Measurements from ENCODE around the gene NUCKS1.

The NUCKS1 gene

DNA sequence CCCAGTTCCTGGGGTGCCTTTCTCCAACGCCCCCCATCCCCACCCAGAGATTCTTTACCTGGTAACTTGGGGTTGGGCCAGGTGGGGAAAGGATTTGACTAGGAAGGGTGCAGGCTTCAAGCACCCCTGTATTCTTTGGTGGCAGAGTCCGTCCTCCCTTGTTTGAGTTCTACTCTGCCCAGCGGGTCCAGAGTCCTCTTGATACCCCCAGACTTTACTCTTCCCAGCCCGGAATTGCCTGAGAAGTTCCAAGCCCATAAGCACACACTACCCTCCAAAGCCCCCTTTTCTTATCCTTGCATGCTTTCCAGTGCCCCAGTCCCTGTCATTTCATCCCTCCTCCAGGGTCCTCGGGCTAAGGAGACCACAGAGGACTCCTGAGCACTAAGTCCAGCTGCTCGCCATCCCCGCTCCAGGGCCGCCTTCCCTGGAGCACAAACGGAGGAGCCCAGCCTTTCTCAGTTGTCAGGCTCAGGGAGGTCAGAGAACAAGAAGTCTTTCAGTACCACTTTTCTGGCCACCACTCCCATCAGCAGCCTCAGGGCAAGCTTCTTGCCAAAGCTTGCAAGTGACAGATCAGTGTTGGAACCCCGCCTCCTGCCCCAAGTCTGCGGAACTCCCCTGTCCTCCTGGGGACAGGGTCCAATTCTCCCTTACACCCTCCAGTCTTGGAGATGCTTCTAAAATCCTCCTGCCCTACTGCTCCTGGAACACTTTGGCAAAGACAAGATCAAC is 81.9 kb downstream of the NUCKS1 start:
- DNase-seq, result no peak

DNA sequence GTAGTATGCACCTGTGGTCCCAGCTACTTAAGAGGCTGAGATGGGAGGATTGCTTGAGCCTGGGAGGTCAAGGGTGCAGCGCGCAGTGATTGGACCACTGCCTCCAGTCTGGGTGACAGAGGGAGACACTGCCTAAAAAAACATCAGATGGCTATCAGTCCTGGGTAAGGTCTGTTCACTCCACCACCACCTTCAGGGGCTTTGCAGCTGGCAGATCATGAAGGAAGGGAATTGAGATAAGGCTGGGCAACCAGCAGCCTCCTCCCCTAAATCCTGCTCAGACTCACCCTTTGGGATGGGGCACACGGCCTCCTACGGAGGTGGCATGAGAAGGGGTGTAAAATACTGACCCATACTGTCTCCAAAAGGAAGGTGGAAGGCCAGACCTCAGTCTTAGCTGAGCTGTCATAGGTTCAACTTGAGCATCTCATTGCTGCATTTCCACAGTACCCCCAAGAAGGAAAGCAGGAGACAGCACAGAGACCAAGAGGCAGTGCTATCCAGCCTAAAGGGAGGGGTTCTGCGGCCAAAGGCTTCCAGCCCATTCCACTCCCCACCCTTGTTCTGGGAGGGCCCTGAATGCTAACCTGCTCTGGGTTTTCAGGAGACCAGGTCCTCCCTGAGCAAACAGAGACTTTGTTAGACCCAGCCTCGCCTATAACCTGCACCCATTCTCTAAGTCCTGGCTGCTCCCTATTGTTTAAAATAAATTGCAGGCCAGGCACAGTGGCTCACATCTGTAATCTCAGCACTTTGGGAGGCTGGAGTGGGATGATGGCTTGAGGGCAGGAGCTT is 83.4 kb downstream of the NUCKS1 start:
- no peak for DNase-seq

DNA sequence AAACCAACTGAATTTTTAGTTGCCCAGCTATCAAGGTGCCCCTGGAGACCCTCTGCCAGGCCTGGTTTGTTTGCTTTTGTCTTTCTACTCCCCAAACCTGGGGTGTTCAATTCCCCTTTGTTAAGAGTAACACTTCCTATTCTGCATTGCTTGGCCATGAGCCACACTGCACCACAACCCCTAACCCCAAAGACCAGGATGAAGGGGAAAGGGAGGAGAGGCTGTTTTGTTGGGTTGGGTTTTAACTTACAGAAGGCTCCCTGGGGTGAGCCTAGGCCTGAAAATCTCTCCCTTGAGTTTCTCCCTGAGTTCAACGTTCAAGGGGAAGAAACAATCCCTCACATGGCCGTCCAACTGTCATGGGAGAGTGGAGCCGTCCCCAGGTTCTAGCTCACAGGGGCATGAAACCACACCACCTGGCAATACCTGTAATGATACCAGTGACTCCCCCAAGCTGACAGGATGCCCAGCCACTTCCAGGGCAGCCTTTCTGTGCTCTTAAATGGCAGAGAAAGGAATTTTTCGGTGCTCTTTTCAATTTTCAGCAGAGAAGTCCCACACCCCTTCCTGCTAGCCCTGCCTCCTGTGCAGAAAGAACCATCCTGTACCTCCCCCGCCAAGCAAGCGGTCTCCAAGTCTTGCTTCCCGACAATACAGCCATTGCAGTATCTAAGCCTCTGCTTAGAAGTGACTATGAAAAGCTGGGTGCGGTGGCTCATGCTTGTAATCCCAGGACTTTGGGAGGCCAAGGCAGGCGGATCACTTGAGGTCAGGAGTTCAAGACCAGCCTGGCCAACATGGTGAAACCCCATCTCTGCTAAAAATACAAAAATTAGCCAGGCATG is 84.6 kb downstream of the NUCKS1 start:
- no peak for DNase-seq

DNA sequence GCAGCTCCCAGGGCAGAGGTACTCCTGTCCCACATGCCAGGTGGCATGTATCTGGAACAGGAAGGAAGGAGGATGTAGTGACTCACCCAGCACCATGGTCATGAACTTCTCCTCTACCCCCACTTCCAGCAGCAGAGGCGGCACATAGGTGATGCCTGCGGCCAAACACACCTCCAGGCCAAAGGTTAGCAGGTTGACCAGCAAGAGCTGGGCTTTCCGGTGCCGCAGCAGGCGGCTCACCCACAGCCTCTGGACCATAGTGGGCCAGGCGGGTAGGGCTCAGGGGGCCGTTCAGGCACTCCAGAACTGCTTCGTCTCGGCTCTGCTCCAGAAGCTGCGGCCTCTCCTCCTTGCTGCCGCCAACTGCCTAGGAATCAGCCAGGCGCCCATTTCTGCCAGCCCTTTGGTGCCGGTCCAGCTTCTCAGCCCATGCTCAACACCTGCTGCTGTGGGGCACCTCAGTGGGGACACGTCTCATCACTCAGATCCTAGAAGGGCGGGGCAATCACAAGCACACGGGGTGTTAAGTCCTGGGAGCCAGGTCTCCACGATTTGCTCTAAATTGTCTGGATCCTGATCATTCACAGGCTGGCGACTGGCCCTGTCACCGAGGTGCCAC is 85.5 kb downstream of the NUCKS1 start:
- DNase-seq, result no peak

DNA sequence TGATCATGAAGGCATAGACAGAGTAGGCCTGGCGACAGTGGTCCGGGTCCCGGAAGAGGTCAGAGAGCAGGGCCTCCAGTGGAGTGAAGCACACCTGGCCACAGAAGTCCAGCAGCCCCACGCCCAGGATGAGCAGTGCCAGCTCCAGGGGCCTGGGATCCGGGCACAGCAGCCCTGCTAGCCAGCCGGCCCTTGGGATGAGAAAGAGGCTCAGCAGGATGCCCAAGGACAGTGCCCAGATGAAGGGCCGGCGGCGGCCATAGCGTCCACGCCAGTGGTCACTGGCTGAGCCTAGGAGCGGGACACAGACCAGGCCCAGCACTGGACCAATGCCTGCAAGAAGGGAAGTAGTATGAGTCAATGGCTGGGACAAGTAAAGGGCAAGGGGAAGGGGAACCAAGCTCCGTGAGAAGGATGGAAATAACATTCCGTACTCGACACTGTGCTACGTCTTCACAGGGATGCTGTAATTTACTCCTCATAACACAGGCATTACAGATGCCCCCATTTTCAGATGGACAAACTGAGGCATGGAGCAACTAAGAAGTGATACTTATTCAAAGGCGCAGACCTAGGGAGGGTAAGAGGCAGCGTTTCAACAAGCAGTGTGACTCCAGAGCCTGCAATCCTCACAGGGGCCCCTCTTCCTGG is 86.6 kb downstream of the NUCKS1 start:
- no peak for DNase-seq

All from SW 1271 (cell line).